HepG2 (cell line): ENCODE results near the gene LRRC3. TPM values are rescaled to one million over a fixed set of nuclear protein-coding genes. Genes with fewer than 3 reads are reported as not detected.

Experiments
- IKZF5 ChIP-seq: IDR thresholded peaks from 2 replicates; pipeline ENCODE4 v1.6.1; 2018; ENCODE audit warnings: missing genetic modification reagents, mild to moderate bottlenecking, missing compliant biosample characterization
- KMT2A ChIP-seq: sonication (generic); formaldehyde crosslinking; IDR thresholded peaks from 2 replicates; pipeline ENCODE4 v1.4.0; 2020; ENCODE audit warnings: missing genetic modification reagents
- PRDM15 ChIP-seq: sonication (generic); formaldehyde crosslinking; IDR thresholded peaks from 2 replicates; pipeline ENCODE4 v1.4.0; 2020; ENCODE audit warnings: missing genetic modification reagents
- RFXANK ChIP-seq: IDR thresholded peaks from 2 replicates; pipeline ENCODE4 v1.6.1; 2016
- SRSF4 ChIP-seq: fragments of 200-400 bp; formaldehyde crosslinking; IDR thresholded peaks from one replicate; pipeline ENCODE4 v1.6.1; 2018; ENCODE audit warnings: mild to moderate bottlenecking, low read depth, low read length, moderate library complexity; ENCODE audit not compliant: poor library complexity, severe bottlenecking
- TAF1 ChIP-seq: sonication (generic); formaldehyde crosslinking; IDR thresholded peaks from 2 replicates; pipeline ENCODE4 v1.4.0; 2020; ENCODE audit warnings: missing genetic modification reagents
- TCF7 ChIP-seq: sonication (generic); IDR thresholded peaks from 2 replicates; pipeline ENCODE4 v1.6.1; 2016; ENCODE audit warnings: antibody characterized with exemption, low read depth
- TRIM22 ChIP-seq: fragments of 450-650 bp; IDR thresholded peaks from 2 replicates; pipeline ENCODE4 v1.6.1; 2017
- ZFP36 ChIP-seq: fragments of 150-350 bp; IDR thresholded peaks from 2 replicates; pipeline ENCODE4 v1.6.1; 2018; ENCODE audit warnings: borderline replicate concordance, low read length, low read depth; ENCODE audit not compliant: partially characterized antibody
- ZFP91 ChIP-seq: sonication (generic); formaldehyde crosslinking; IDR thresholded peaks from 2 replicates; pipeline ENCODE4 v1.9.0; 2022; ENCODE audit warnings: missing genetic modification reagents, mild to moderate bottlenecking, borderline replicate concordance
- ZIK1 ChIP-seq: sonication (generic); formaldehyde crosslinking; IDR thresholded peaks from 2 replicates; pipeline ENCODE4 v1.5.0; 2020; ENCODE audit warnings: mild to moderate bottlenecking, low read depth, missing genetic modification reagents, borderline replicate concordance
- ZNF207 ChIP-seq: fragments of 450-650 bp; IDR thresholded peaks from 2 replicates; pipeline ENCODE4 v1.6.1; 2016; ENCODE audit warnings: antibody characterized with exemption, borderline replicate concordance
- ZNF232 ChIP-seq: sonication (generic); formaldehyde crosslinking; IDR thresholded peaks from 2 replicates; pipeline ENCODE4 v1.4.0; 2020; ENCODE audit warnings: missing genetic modification reagents, borderline replicate concordance
- ZNF280B ChIP-seq: sonication (generic); formaldehyde crosslinking; IDR thresholded peaks from 2 replicates; pipeline ENCODE4 v1.5.0; 2020; ENCODE audit warnings: missing genetic modification reagents, mild to moderate bottlenecking, borderline replicate concordance
- ZNF329 ChIP-seq: sonication (generic); formaldehyde crosslinking; IDR thresholded peaks from 2 replicates; pipeline ENCODE4 v1.9.0; 2021; ENCODE audit warnings: low read depth, mild to moderate bottlenecking, missing genetic modification reagents
- ZNF331 ChIP-seq: sonication (generic); formaldehyde crosslinking; IDR thresholded peaks from 2 replicates; pipeline ENCODE4 v1.4.0; 2020; ENCODE audit warnings: missing genetic modification reagents
- ZNF333 ChIP-seq: sonication (generic); formaldehyde crosslinking; IDR thresholded peaks from 2 replicates; pipeline ENCODE4 v1.4.0; 2020; ENCODE audit warnings: mild to moderate bottlenecking, missing genetic modification reagents, borderline replicate concordance
- ZNF674 ChIP-seq: sonication (generic); formaldehyde crosslinking; IDR thresholded peaks from 2 replicates; pipeline ENCODE4 v1.5.0; 2020; ENCODE audit warnings: low read depth, mild to moderate bottlenecking, missing genetic modification reagents
- ZNF773 ChIP-seq: sonication (generic); formaldehyde crosslinking; IDR thresholded peaks from 2 replicates; pipeline ENCODE4 v1.4.0; 2020; ENCODE audit warnings: missing genetic modification reagents, borderline replicate concordance
- polyA plus RNA-seq, 8 experiments: library from polyadenylated mRNA; depleted of rRNA in 3 of 8; stranded (reverse) in 7 of 8; unstranded in 1 of 8; fragments of >200 nt; fragmentation: Illumina TruSeq in 4 of 8; extraction: Trizol in 4 of 8; gene quantifications; 2 replicates each; pipeline versions ENCODE4 v1.2.1 to v1.2.3, GENCODE V29; 2011 to 2016; ENCODE audit warnings: low read depth in 4 of 8, missing spikeins in 1 of 8, mixed read lengths in 1 of 8; ENCODE audit not compliant: insufficient read depth in 1 of 8
- total RNA-seq, 5 experiments: library from RNA; depleted of rRNA; stranded (reverse); fragments of >200 nt; fragmentation: Illumina TruSeq; extraction: Trizol; gene quantifications; 2 replicates each; pipeline ENCODE4 v1.2.3, GENCODE V29; 2016; ENCODE audit warnings: low read depth in 1 of 5

LRRC3 gene
- total and polyA plus RNA-seq, 2 of the 13 experiments (the other 11 are each of a cell fraction or from before 2014, with no cell fraction given): 4.8 to 16.5 TPM

GRCh38 chr21:44482581-44483287 lies 27.4 kb downstream of the LRRC3 start (continued):
- no peak for TF ChIP-seq ZNF280B (CRISPR knock-in tag)
- TF ChIP-seq PRDM15 (CRISPR knock-in tag): no peak
- no peak for TF ChIP-seq TRIM22
- no peak for TF ChIP-seq ZNF773 (CRISPR knock-in tag)
- no peak for TF ChIP-seq TCF7
- no peak for TF ChIP-seq ZNF329 (CRISPR knock-in tag)
- no peak for TF ChIP-seq KMT2A (CRISPR knock-in tag)
- no peak for TF ChIP-seq ZIK1 (CRISPR knock-in tag)
- no peak for TF ChIP-seq ZNF333 (CRISPR knock-in tag)
- TF ChIP-seq IKZF5 (CRISPR knock-in tag): peak; percentile 73
- peak; percentile 75; the same call in 1 of the 2 replicates for TF ChIP-seq ZFP91 (CRISPR knock-in tag)
- TF ChIP-seq RFXANK (CRISPR knock-in tag): peak; percentile 70; the same call in 1 of the 2 replicates
- no peak; the same call in 1 of the 2 replicates for TF ChIP-seq ZNF331 (CRISPR knock-in tag)
- TF ChIP-seq ZFP36: no peak
- no peak for TF ChIP-seq ZNF674
- TF ChIP-seq ZNF207: no peak
- peak; percentile 90; the same call in 1 of the 2 replicates for TF ChIP-seq TAF1 (CRISPR knock-in tag)
- TF ChIP-seq ZNF232 (CRISPR knock-in tag): no peak
- TF ChIP-seq SRSF4: no peak
